Mesothelial cell of epicardium (in vitro differentiated cells): ENCODE measurements around the gene CFAP299. TPM values are rescaled to one million over a fixed set of nuclear protein-coding genes. Genes with fewer than 3 reads are reported as not detected.

Experiments
- DNase-seq, 2 experiments: peaks; one replicate each; pipeline ENCODE4 v3.0.0; 2021; ENCODE audit warnings: low spot score in 2 of 2; ENCODE audit not compliant: unreplicated experiment in 2 of 2
- H3K27ac Mint-ChIP-seq: 2 replicates; pipeline ENCODE4 v1.8.0; 2021; ENCODE audit warnings: mixed read lengths
- H3K27me3 Mint-ChIP-seq: 2 replicates; pipeline ENCODE4 v1.8.0; 2021; ENCODE audit warnings: low read depth, mixed read lengths
- H3K36me3 Mint-ChIP-seq: 2 replicates; pipeline ENCODE4 v1.8.0; 2021; ENCODE audit warnings: mixed read lengths
- H3K4me1 Mint-ChIP-seq: 2 replicates; pipeline ENCODE4 v1.8.0; 2021; ENCODE audit warnings: mixed read lengths
- H3K4me3 Mint-ChIP-seq: 2 replicates; pipeline ENCODE4 v1.8.0; 2021; ENCODE audit warnings: mild to moderate bottlenecking, moderate library complexity, mixed read lengths
- H3K9me3 Mint-ChIP-seq: 2 replicates; pipeline ENCODE4 v1.8.0; 2021; ENCODE audit warnings: mixed read lengths
- total RNA-seq: library from RNA; stranded (reverse); gene quantifications from 3 replicates; pipeline ENCODE4 v1.2.1, GENCODE V29; 2021
- TF ChIP-seq, protein P1 (sequence below): fragments of 200-600 bp; sonication (generic); IDR thresholded peaks from one replicate; pipeline ENCODE4 v1.5.0; 2021; ENCODE audit warnings: antibody characterized with exemption; ENCODE audit not compliant: unreplicated experiment

Gene CFAP299
- total RNA-seq, 1 donor from 2014 or later, result 0.22 TPM

DNA sequence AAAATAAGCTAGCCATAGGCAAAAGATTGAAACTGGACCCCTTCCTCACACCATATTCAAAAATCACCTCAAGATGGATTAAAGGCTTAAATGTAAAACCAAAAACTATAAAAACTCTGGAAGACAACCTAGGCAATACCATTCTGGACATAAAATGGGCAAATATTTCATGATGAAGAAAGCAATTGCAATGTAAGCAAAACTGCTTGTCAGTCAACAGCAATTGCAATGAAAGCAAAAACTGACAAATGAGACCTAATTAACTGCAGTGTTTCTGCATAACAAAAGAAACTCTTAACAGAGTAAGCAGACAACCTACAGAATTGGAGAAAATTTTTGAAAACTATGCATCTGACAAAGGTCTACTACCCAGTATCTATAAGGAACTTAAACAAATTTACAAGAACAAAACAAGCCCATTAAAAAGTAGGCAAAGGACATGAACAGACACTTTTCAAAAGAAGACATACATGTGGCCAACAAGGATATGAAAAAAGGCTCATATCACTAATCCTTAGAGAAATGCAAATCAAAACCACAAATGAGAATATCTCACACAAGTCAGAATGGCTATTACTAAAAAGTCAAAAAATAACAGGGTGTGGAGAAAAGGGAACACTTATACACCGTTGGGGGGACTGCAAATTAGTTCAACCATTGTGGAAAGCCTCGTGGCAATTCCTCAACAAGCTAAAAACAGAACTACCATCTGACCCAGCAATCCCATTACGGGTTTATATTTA, 46.7 kb downstream of the CFAP299 start:
- Mint-ChIP-seq H3K4me1 (peaks cover 2% of the 10 kb centered on the region), H3K36me3 (no peaks in the 10 kb centered on the region), H3K4me3 (no peak overlapping the region), H3K27me3 (no peaks in the 10 kb centered on the region), H3K9me3 (peaks cover 19% of the 10 kb centered on the region), H3K27ac (no peak overlapping the region)
- no peak for DNase-seq
- TF ChIP-seq, protein P1, sequence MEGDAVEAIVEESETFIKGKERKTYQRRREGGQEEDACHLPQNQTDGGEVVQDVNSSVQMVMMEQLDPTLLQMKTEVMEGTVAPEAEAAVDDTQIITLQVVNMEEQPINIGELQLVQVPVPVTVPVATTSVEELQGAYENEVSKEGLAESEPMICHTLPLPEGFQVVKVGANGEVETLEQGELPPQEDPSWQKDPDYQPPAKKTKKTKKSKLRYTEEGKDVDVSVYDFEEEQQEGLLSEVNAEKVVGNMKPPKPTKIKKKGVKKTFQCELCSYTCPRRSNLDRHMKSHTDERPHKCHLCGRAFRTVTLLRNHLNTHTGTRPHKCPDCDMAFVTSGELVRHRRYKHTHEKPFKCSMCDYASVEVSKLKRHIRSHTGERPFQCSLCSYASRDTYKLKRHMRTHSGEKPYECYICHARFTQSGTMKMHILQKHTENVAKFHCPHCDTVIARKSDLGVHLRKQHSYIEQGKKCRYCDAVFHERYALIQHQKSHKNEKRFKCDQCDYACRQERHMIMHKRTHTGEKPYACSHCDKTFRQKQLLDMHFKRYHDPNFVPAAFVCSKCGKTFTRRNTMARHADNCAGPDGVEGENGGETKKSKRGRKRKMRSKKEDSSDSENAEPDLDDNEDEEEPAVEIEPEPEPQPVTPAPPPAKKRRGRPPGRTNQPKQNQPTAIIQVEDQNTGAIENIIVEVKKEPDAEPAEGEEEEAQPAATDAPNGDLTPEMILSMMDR, result no peak

DNA sequence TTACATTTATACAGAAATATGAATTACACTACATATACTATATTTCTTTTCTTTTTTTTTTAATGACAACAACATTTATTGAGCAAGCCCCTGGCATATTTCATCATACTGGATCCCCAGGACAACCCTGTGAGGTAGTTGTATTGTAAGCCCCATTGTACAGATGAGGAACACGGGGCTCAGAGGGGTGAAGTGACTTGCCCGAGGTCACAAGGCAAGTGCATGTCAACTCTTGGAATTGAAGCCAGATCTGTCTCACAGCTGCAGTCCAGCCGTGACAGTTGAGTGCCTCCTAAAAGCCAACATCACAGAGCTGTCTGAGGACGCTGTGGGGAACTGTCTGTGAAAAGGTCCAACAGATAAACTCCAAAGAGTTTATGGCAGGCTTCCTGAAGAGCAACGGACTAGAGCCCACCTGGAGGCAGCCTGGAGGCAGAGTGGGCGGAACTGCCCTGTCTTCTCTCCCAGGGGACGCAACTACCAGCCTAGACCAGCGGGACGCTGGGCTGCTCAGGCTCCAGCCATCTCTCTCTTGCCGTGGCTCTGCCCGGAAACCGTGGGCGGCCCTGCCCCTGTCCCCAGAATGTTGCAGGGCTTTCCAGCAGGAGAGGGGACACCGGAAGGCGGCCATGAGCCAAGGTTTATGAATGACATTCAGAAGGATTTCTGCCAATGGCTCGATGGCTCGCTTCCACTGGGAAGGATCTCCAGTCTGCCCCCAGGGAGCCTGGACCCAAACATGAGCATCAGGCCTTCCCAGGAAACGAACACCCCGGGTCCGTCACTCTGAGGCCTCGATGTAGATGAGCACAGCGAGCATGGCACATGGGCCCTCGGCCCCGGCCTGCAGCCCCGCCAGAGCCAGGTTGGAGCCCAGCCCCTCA, 50.1 kb downstream of the CFAP299 start:
- H3K27ac Mint-ChIP-seq, result no peak overlapping the region
- peaks cover 19% of the 10 kb centered on the region for H3K9me3 Mint-ChIP-seq
- no peak for DNase-seq
- H3K27me3 Mint-ChIP-seq, result no peaks in the 10 kb centered on the region
- TF ChIP-seq, protein P1, result no peak
- no peak overlapping the region for H3K4me3 Mint-ChIP-seq
- no peaks in the 10 kb centered on the region for H3K36me3 Mint-ChIP-seq
- H3K4me1 Mint-ChIP-seq, result peaks cover 2% of the 10 kb centered on the region

DNA sequence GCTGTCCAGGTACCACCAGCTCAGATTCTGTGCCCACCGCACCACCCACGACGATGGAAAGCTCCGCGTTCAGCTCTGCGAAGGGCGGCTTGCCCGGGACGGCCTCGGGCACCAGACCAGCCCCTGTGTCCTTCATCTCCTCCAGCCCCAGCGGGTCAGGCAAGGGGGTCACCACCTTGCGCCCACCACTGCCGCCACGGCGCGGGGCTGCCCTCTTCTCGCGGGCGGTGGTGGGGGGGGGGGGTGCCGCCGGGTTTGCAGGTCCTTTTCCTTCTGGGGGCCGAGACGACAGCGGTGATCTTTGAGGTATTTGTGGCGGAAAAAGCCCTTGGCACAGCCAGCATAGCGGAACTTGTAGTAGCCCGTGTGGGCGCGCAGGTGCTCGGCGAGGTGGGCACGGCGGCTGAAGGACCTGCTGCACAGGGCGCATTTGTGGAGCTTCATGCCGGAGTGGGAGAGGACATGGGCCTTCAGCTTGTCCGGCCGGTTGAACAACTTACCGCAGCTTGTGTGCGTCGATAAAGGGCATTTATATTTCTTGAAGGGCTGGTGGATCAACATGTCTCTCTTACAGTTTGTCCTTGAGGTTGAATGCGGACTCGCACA, 50.9 kb downstream of the CFAP299 start:
- TF ChIP-seq, protein P1, result no peak
- no peak overlapping the region for H3K4me3 Mint-ChIP-seq
- H3K36me3 Mint-ChIP-seq, result no peaks in the 10 kb centered on the region
- DNase-seq, result no peak
- H3K27me3 Mint-ChIP-seq, result no peaks in the 10 kb centered on the region
- H3K4me1 Mint-ChIP-seq, result peaks cover 2% of the 10 kb centered on the region
- no peak overlapping the region for H3K27ac Mint-ChIP-seq
- peaks cover 15% of the 10 kb centered on the region for H3K9me3 Mint-ChIP-seq

DNA sequence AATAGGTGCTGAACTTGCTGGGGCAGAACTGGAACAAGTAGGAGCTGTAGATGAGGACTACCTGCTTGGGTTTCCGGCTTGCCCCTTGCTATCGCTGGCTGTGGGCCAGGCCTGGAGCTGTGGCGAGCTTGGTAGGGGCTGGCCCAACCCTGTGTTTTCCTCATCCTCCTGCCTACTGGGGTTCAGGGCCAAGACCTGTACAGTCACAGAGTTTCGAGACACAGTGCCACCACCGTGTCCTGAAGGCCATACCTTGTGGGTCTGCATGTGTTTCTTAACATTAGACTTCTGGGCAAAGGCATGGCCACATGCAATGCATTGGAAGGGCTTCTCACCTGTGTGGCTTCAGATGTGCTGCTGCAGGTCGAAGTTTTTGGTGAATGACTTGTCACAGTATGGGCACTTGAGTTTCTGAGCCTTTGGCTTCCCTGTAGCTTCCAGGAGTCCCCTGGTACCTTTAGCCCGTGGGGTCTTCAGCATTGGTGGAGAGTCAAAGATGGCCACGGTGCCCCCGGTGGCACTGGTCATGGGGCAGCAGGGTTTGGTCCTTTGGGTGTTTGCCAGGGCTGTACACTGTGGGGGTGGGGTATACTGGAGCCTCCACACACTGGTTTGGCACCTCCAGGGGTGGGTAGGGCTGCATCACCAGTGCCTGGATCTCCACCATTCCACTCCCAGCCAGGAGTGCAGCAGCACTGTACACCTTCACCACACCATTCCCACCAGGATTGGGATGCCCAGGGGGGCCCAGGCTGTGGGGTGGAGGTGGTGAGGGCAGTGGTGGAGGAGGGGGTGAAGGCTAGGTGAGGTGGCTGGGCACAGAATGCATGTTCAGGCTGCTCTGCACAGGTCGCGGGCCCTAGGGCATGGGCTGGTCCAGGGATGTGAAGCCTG, 52.1 kb downstream of the CFAP299 start:
- TF ChIP-seq, protein P1, result no peak
- H3K4me3 Mint-ChIP-seq, result no peak overlapping the region
- no peaks in the 10 kb centered on the region for H3K36me3 Mint-ChIP-seq
- H3K4me1 Mint-ChIP-seq, result no peaks in the 10 kb centered on the region
- no peak for DNase-seq
- peaks cover 3% of the 10 kb centered on the region for H3K9me3 Mint-ChIP-seq
- no peaks in the 10 kb centered on the region for H3K27me3 Mint-ChIP-seq
- no peak overlapping the region for H3K27ac Mint-ChIP-seq

DNA sequence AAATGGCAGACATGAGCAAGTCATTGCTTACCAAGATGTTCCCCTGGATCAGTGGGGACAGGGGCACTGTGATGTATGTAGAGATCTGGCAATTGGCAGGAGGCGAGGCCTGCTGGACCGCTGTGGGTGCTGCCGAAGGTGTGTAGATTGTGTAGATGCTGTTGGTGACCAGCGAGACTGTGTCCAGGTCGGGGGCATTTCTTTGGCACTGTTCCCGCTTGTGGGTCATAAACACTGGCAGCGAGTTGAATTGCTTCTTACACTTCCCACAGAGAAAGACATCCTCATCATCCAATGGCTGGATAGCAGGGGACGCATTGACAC, 52.7 kb downstream of the CFAP299 start:
- Mint-ChIP-seq H3K27ac (no peak overlapping the region), H3K27me3 (no peaks in the 10 kb centered on the region), H3K36me3 (no peaks in the 10 kb centered on the region), H3K4me1 (no peaks in the 10 kb centered on the region), H3K4me3 (no peak overlapping the region), H3K9me3 (no peaks in the 10 kb centered on the region)
- TF ChIP-seq, protein P1, result no peak
- DNase-seq, result no peak
